22Rv1 (cell line): ENCODE data around the gene KREMEN1.

ENCODE experiments used
- CTCF ChIP-seq: fragments of 450-650 bp; IDR thresholded peaks from 2 replicates; pipeline ENCODE4 v1.5.1; 2017; ENCODE audit warnings: mild to moderate bottlenecking
- ZFX ChIP-seq: fragments of 450-650 bp; IDR thresholded peaks from 2 replicates; pipeline ENCODE4 v1.6.1; 2017; ENCODE audit warnings: antibody characterized with exemption, borderline replicate concordance

DNA sequence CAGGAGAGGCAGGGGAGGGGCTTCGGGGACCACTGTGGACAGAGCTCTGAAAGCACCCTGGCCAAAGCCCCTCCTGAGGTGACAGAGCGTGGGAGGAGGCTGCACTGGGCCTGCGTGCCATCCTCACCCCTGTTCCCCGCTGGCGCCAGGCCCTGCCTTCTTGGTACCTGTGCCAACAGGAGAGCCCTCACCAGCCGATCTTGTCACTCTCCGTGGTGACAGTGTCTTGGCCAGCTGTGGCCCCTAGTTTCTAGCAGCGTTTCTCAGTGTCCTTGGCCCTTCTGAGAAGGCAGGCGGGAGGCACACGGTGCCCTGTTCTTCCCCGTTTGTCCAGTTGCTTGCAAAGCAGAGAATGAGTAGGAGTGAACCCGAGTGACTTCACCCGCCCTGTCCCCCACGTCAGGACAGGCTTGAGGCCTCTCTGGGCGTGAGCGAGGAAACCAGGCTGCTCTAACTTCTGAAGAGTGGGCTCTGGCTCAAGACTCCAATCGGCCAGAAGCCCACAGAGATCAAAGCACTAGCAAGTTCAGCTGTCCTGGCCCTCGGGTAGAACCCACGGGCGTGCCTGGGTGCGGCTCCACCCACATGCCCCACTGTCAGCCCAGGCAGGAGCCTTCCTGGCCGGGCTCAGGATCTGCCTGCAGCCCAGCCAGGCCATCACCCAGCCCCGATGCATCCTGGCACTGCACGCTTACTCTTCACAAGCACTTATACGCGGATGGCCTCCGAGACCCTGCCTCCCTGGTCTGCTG, 72.7 kb downstream of the KREMEN1 start:
- TF ChIP-seq CTCF: no peak
- no peak for TF ChIP-seq ZFX
